Astrocyte (in vitro differentiated cells and primary cell): ENCODE measurements around the gene LRRC8D.

ENCODE experiments used
- CTCF ChIP-seq: IDR thresholded peaks from 2 replicates; pipeline ENCODE4 v1.5.1; 2011; ENCODE audit warnings: low read depth, mild to moderate bottlenecking, inconsistent platforms, low read length, moderate library complexity; ENCODE audit not compliant: insufficient read depth
- EZH2 ChIP-seq: IDR thresholded peaks from 2 replicates; pipeline ENCODE4 v1.6.1; 2012; ENCODE audit warnings: mild to moderate bottlenecking, low read length, inconsistent platforms; ENCODE audit not compliant: insufficient read depth

GRCh38 chr1:89930579-89930978 is 109.7 kb downstream of the LRRC8D start:
- no peak for TF ChIP-seq CTCF
- no peak for TF ChIP-seq EZH2
